Thyroid gland (tissue), 4 donors: ENCODE measurements around the gene COL26A1. TPM values are rescaled to one million over a fixed set of nuclear protein-coding genes. Genes with fewer than 3 reads are reported as not detected.

ENCODE experiments used
- DNase-seq, 2 donors: peaks; one replicate each; pipeline ENCODE4 v3.0.0-alpha.2; 2019
- H3K27ac ChIP-seq, 3 donors: fragments of 200-600 bp; sonication (generic); 1 replicate in 2 of 3; 2 replicates in 1 of 3; pipeline ENCODE4 v1.5.1; 2016 to 2019; ENCODE audit warnings: mild to moderate bottlenecking in 1 of 3, moderate library complexity in 1 of 3
- H3K27me3 ChIP-seq: fragments of 200-600 bp; sonication (generic); one replicate; pipeline ENCODE4 v1.5.1; 2019
- H3K36me3 ChIP-seq, 2 donors: fragments of 200-600 bp; sonication (generic); one replicate each; pipeline ENCODE4 v1.5.1; 2016 to 2019
- H3K4me1 ChIP-seq, 2 donors: fragments of 200-600 bp; sonication (generic); one replicate each; pipeline ENCODE4 v1.5.1; 2017 to 2019
- H3K4me3 ChIP-seq, 3 donors: fragments of 200-600 bp; sonication (generic); replicated peaks in 1 of 3; 1 replicate in 2 of 3; 2 replicates in 1 of 3; pipeline ENCODE4 v1.5.1; 2016; ENCODE audit warnings: mild to moderate bottlenecking in 1 of 3
- H3K9me3 ChIP-seq: fragments of 200-600 bp; sonication (generic); one replicate; pipeline ENCODE4 v1.5.1; 2017
- CTCF ChIP-seq, 6 experiments: fragments of 200-600 bp in 3 of 6; fragments of 450-650 bp in 3 of 6; sonication (generic) in 3 of 6; IDR thresholded peaks; one replicate each; pipeline ENCODE4 v1.5.1; 2016 to 2019; ENCODE audit warnings: antibody characterized with exemption in 6 of 6, mild to moderate bottlenecking in 2 of 6, inconsistent platforms in 1 of 6, moderate library complexity in 1 of 6
- POLR2A ChIP-seq, 2 donors: fragments of 450-650 bp; IDR thresholded peaks; one replicate each; pipeline ENCODE4 v1.6.1; 2017; ENCODE audit warnings: antibody characterized with exemption in 2 of 2, mild to moderate bottlenecking in 2 of 2, moderate library complexity in 1 of 2
- WGBS, 2 donors: methylation state at CpG; one replicate each; pipeline ENCODE4 v1.1.5; 2017; 5-methylcytosine and 5-hydroxymethylcytosine counted together
- intact Hi-C: fragments of 100-400 bp; cut with DNase I; formaldehyde crosslinking; loops from one replicate; pipeline ENCODE4 v1.15.1; 2023
- total RNA-seq, 4 donors: library from RNA; depleted of rRNA; stranded (reverse); fragments of >200 nt; gene quantifications; one replicate each; pipeline ENCODE4 v1.2.3, GENCODE V29; 2016

Gene COL26A1
- total RNA-seq, 4 donors from 2014 or later, result not detected

- no peak overlapping the region for H3K4me3 ChIP-seq
- DNase-seq, result no peak
- intact Hi-C loops, result no loop called here
- H3K4me1 ChIP-seq, result peaks cover 15 to 31% of the 10 kb centered on the region in 2 donors
- no peak overlapping the region for H3K27ac ChIP-seq
- no peaks in the 10 kb centered on the region for H3K9me3 ChIP-seq
- no peaks in the 10 kb centered on the region for H3K36me3 ChIP-seq
- WGBS, 2 donors, result 85% methylated on average over 10 of the region's 10 CpGs
- H3K27me3 ChIP-seq, result no peaks in the 10 kb centered on the region
- TF ChIP-seq POLR2A (IDR thresholded peaks at IDR 0.05) (no peak), CTCF (IDR thresholded peaks at IDR 0.05) (no peak)
These were observed 154.6 kb downstream of the COL26A1 start for GRCh38 chr7:101517304-101517703.

GRCh38 chr7:101518336-101518735 is 155.7 kb downstream of the COL26A1 start:
- no peak overlapping the region for H3K4me3 ChIP-seq
- peaks cover 15 to 32% of the 10 kb centered on the region in 2 donors for H3K4me1 ChIP-seq
- H3K36me3 ChIP-seq, result no peaks in the 10 kb centered on the region
- peak; percentile 32 to 42 for DNase-seq
- WGBS, 2 donors, result 37 to 38% methylated on average over 9 of the region's 9 CpGs
- TF ChIP-seq CTCF (IDR thresholded peaks at IDR 0.05), result no peak
- TF ChIP-seq POLR2A (IDR thresholded peaks at IDR 0.05), result no peak
- intact Hi-C loops, result no loop called here
- no peak overlapping the region for H3K27ac ChIP-seq
- H3K9me3 ChIP-seq, result no peaks in the 10 kb centered on the region
- H3K27me3 ChIP-seq, result no peaks in the 10 kb centered on the region

- H3K36me3 ChIP-seq, result no peaks in the 10 kb centered on the region
- 66 to 69% methylated on average over 10 to 11 of the region's 12 CpGs for WGBS, 2 donors
- TF ChIP-seq CTCF (IDR thresholded peaks at IDR 0.05), result no peak
- TF ChIP-seq POLR2A (IDR thresholded peaks at IDR 0.05), result no peak
- H3K27me3 ChIP-seq, result no peaks in the 10 kb centered on the region
- no peak overlapping the region for H3K27ac ChIP-seq
- intact Hi-C loops, result no loop called here
- peaks cover 15 to 32% of the 10 kb centered on the region in 2 donors for H3K4me1 ChIP-seq
- DNase-seq, result no peak
- H3K4me3 ChIP-seq, result no peak overlapping the region
- H3K9me3 ChIP-seq, result no peaks in the 10 kb centered on the region
These were observed 156.8 kb downstream of the COL26A1 start for GRCh38 chr7:101519324-101520023.

GRCh38 chr7:101521430-101521925 is 158.8 kb downstream of the COL26A1 start:
- Histone ChIP-seq H3K4me3 (no peak overlapping the region), H3K36me3 (no peaks in the 10 kb centered on the region), H3K27ac (peak overlapping the region in 1 of 3 donors; percentile 28), H3K4me1 (peaks cover 15 to 32% of the 10 kb centered on the region in 2 donors), H3K27me3 (no peaks in the 10 kb centered on the region), H3K9me3 (no peaks in the 10 kb centered on the region)
- TF ChIP-seq CTCF (IDR thresholded peaks at IDR 0.05) (no peak), POLR2A (IDR thresholded peaks at IDR 0.05) (no peak)
- WGBS, 2 donors, result 20 to 36% methylated on average over 5 of the region's 5 CpGs
- intact Hi-C loops, result no loop called here
- DNase-seq, result peak; percentile 59 to 65

- Histone ChIP-seq H3K27ac (peak overlapping the region in 1 of 3 donors; percentile 28), H3K9me3 (no peaks in the 10 kb centered on the region), H3K4me3 (no peak overlapping the region), H3K4me1 (peaks cover 15 to 32% of the 10 kb centered on the region in 2 donors), H3K36me3 (no peaks in the 10 kb centered on the region), H3K27me3 (no peaks in the 10 kb centered on the region)
- intact Hi-C loops, result no loop called here
- WGBS, 2 donors, result 64 to 71% methylated on average over 5 of the region's 5 CpGs
- TF ChIP-seq CTCF (IDR thresholded peaks at IDR 0.05) (no peak), POLR2A (IDR thresholded peaks at IDR 0.05) (no peak)
- no peak for DNase-seq
These were observed 159.3 kb downstream of the COL26A1 start for GRCh38 chr7:101522021-101522420.
